Immature natural killer cell (primary cell): ENCODE results near the gene THBS4. TPM values are rescaled to one million over a fixed set of nuclear protein-coding genes. Genes with fewer than 3 reads are reported as not detected.

Experiments
- DNase-seq, 3 donors: peaks; one replicate each; pipeline ENCODE4 v3.0.0; 2022; ENCODE audit warnings: mixed read lengths in 1 of 3
- H3K27ac Mint-ChIP-seq, 6 donors: one replicate each; pipeline ENCODE4 v1.8.0; 2020; ENCODE audit warnings: mixed read lengths in 6 of 6, mild to moderate bottlenecking in 5 of 6, inconsistent platforms in 4 of 6, moderate library complexity in 3 of 6
- H3K27me3 Mint-ChIP-seq, 3 donors: one replicate each; pipeline ENCODE4 v1.8.0; 2020 to 2021; ENCODE audit warnings: low read depth in 3 of 3, mild to moderate bottlenecking in 3 of 3, mixed read lengths in 3 of 3, moderate library complexity in 3 of 3, inconsistent platforms in 1 of 3
- H3K36me3 Mint-ChIP-seq, 3 donors: one replicate each; pipeline ENCODE4 v1.8.0; 2020; ENCODE audit warnings: mixed read lengths in 3 of 3, inconsistent platforms in 2 of 3, mild to moderate bottlenecking in 2 of 3
- H3K4me1 Mint-ChIP-seq, 2 donors: one replicate each; pipeline ENCODE4 v1.8.0; 2020; ENCODE audit warnings: inconsistent platforms in 2 of 2, mild to moderate bottlenecking in 2 of 2, mixed read lengths in 2 of 2, moderate library complexity in 1 of 2
- H3K4me3 Mint-ChIP-seq, 5 donors: one replicate each; pipeline ENCODE4 v1.8.0; 2020; ENCODE audit warnings: mild to moderate bottlenecking in 5 of 5, mixed read lengths in 5 of 5, inconsistent platforms in 3 of 5, moderate library complexity in 3 of 5
- H3K9me3 Mint-ChIP-seq, 6 donors: one replicate each; pipeline ENCODE4 v1.8.0; 2020; ENCODE audit warnings: mild to moderate bottlenecking in 6 of 6, mixed read lengths in 6 of 6, inconsistent platforms in 4 of 6, moderate library complexity in 3 of 6
- polyA plus RNA-seq, 3 donors: library from polyadenylated mRNA; unstranded; fragments of 300-500 nt; fragmentation: Illumina TruSeq; gene quantifications; one replicate each; pipeline ENCODE4 v1.2.3, GENCODE V29; 2021

Gene THBS4
- polyA plus RNA-seq, result not detected

DNA sequence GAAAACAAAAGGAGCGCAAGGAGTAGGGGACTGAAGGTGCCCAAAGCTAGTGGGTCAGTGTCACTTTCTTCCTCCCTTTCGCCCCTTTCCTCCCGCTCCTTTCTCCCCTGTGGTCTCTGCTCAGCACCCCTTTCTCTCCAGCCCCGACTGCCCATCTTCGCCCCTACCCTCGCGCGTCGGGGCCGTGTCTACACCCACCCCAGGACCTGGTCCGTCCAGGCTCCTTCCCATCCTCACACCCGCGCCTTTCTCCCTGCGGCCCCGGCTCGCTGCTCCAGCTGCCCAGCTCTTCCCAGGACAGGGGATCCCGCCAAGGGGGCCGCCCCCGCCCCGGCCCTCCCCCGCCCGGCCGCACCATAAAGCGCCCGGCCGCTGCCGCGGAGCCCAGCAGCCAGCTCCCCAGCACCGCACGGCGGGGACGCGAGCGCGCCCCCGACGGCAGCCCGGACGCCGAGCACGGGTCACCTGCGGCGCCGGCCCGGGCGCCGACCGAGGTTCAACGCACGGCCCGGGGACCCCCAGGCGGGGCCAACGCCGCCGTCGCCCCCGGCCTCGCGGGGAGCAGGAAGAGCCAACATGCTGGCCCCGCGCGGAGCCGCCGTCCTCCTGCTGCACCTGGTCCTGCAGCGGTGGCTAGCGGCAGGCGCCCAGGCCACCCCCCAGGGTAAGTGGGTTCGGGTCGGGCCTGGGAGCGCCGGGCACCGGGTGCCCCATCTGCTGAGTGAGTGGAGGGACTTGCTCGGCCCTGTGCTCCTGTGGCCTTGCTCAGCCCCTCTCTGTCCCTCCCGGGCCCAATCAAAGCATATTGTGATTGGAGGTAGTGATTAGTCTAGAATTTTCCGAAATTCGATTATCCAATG lies at the start of gene THBS4:
Gene THBS4 (plus strand): TSS at position 387 of the 860 bp plus-strand sequence. CDS start 190 bp downstream, at position 577.
- Mint-ChIP-seq H3K4me3 (no peak within 1 kb of the TSS), H3K4me1 (no peaks in the 10 kb centered on the region), H3K27me3 (peaks cover 15 to 25% (median 23%) of the 10 kb centered on the region in 3 donors), H3K27ac (no peak within 1 kb of the TSS), H3K36me3 (no peaks in the 10 kb centered on the region), H3K9me3 (no peaks in the 10 kb centered on the region)
- no peak for DNase-seq

DNA sequence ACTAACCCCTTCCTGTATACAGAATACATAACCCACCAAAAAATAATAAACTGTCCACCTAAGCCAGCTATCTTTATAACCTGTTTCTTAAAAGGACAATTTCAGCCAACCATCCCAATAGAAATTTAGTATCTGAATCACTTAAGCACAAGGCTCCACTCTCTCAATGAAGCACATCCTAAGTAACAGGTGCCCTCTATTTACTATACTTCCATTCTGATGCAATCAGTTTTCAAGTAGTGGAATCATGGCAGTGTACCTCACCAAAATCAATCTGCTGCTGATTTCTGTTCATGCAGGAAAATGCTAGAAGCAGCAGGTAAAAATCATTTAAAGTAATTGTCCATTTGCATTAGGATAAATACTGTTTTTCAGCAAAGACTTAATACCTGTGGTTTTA lies 48.9 kb upstream of the THBS4 start:
- no peaks in the 10 kb centered on the region for H3K9me3 Mint-ChIP-seq
- no peak overlapping the region for H3K27ac Mint-ChIP-seq
- no peak for DNase-seq
- peaks cover 0 to 4% (median 2%) of the 10 kb centered on the region in 3 donors for H3K27me3 Mint-ChIP-seq
- H3K4me3 Mint-ChIP-seq, result no peak overlapping the region
- peaks cover 8 to 14% of the 10 kb centered on the region in 2 donors for H3K4me1 Mint-ChIP-seq
- H3K36me3 Mint-ChIP-seq, result peaks cover 31 to 50% (median 43%) of the 10 kb centered on the region in 3 donors

DNA sequence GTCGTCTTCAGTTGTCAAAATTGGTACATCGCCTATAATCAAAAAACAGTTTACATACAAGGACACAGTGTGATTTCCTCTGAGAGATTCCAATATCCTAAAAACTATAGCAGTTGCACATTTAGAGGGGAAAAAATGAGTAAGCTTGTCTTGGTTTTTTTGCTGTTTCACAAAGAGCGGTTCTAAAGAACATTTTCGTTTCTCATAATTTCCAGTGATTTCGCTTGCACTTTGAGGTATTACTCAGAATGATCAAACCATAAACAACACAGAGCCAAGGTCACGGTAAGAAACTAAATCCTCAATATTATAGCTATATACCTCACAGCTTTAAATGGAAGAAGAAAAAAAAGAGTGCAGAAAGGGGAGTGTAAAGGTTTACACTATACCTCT lies 44.9 kb upstream of the THBS4 start:
- H3K36me3 Mint-ChIP-seq, result peaks cover 12 to 28% (median 23%) of the 10 kb centered on the region in 3 donors
- H3K27me3 Mint-ChIP-seq, result peaks cover 0 to 9% (median 6%) of the 10 kb centered on the region in 3 donors
- peaks cover 18 to 23% of the 10 kb centered on the region in 2 donors for H3K4me1 Mint-ChIP-seq
- peaks cover 0 to 4% (median 0%) of the 10 kb centered on the region in 6 donors for H3K9me3 Mint-ChIP-seq
- DNase-seq, result peak in 1 of 3 donors; percentile 9
- peak overlapping the region; percentile 78 to 89 (median 85) for H3K4me3 Mint-ChIP-seq
- H3K27ac Mint-ChIP-seq, result peak overlapping the region; percentile 62 to 89 (median 76)

DNA sequence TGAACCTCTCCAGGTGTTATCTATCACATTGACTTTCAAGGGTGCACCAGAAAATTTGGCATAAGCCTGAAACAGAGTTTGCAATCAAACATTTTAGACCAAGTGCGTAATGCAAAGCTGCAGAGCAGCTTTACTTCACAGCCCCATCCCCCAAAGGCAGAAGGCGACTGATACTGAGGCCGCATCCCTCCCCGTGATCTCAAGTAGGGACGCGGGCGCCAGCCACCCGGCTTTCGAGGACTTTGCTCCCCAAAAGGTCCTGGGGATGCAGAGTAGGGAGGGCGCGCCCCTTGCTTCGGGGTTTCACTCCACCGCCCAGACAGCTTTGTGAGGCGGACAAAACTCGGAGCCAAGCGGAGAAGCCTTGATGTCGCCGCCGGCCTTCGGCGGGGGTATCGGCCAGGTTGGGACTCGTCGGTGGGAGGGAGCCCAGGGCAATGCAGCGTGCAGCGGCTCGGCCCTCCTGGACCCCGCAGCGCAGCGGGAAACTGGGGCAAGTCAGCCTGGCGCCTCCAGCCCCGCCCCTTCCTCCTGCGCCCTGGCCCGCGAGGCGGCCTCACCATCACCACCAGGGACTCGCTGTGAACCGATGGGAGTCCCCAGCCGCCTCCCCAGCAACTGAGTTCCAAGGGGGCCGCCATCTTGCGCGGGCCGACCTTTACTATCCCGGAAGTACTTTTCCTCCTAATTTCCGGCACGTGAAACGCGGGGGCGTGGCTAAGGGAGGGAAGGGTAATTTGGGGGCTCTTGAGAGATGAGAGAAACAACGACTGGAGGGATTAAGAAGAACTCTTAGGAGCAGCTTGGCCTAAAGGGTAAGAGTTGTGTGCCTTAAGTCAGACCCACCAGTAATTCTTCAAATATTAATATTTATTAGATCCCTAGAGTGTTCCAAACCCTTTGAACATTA lies 44.3 kb upstream of the THBS4 start, which contains the start of gene MTX3:
Gene MTX3 (minus strand): TSS at position 665 of the 910 bp plus-strand sequence. CDS start 24 bp downstream, at position 641.
- H3K27me3 Mint-ChIP-seq, result peaks cover 0 to 13% (median 6%) of the 10 kb centered on the region in 3 donors
- DNase-seq, result peak; percentile 76 to 82 (median 77)
- peak within 1 kb of the TSS; percentile 74 to 90 (median 88) for H3K27ac Mint-ChIP-seq
- H3K36me3 Mint-ChIP-seq, result peaks cover 12 to 27% (median 23%) of the 10 kb centered on the region in 3 donors
- H3K4me1 Mint-ChIP-seq, result peaks cover 18 to 23% of the 10 kb centered on the region in 2 donors
- H3K9me3 Mint-ChIP-seq, result peaks cover 0 to 4% (median under 1%) of the 10 kb centered on the region in 6 donors
- H3K4me3 Mint-ChIP-seq, result peak within 1 kb of the TSS; percentile 78 to 89 (median 85)

DNA sequence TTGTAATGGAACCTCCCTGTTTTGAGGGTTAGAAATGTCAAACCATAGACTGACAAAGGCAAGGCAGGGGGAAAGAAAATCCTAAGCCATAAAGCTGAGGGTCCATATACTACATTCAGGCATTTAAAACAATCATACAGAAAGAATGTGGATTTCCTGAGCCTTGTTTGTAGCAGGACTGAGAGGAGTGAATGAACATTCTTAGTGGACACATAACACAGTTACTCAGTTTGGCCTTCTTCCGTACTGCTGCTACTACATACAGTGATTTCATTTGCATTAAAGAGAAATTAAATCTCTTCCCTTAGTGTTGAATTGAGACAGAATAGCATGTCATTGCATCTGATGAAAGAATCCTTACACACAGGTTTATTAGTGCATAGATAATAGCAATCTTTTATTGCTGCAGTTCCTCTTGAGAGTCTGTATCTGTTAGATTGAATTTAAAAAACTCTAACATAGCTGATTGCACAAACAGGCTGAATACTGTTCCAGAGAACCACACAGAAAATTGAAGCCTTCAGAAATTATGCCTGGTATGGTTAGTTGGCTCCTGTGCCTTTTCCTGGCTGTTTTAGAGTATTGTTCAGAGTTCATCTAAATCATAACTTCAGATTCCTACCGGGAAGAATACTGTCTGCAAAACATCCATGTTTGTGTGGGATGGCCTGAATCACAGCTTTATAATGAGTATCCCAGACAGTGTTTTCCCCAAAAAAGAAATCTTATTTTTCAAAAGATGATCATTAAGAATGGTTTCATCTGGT lies 42.1 kb upstream of the THBS4 start:
- peak overlapping the region in 1 of 5 donors; percentile 1 for H3K4me3 Mint-ChIP-seq
- DNase-seq, result no peak
- peaks cover 4 to 13% (median 6%) of the 10 kb centered on the region in 3 donors for H3K27me3 Mint-ChIP-seq
- H3K27ac Mint-ChIP-seq, result no peak overlapping the region
- H3K4me1 Mint-ChIP-seq, result peaks cover 18 to 23% of the 10 kb centered on the region in 2 donors
- H3K9me3 Mint-ChIP-seq, result peaks cover 0 to 9% (median under 1%) of the 10 kb centered on the region in 6 donors
- H3K36me3 Mint-ChIP-seq, result peaks cover 3 to 12% (median 9%) of the 10 kb centered on the region in 3 donors

DNA sequence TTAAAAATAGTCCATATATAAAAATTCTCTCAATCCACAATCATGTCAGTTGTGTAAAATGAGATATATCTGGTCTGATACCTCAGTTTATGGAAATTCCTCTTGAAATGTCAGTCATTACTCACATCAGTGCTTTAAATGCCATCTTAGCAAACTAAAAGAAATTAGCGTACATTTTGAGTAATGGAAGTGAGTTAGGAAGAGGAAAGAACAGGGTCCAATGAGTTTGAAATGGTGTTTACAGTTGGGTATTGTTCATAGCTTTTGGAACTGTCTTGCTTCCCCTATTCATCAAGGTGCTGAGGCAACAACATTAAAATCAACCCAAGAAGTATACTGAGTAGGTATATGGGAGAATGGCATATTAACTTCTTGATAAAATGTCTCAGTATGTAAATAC lies 35.4 kb upstream of the THBS4 start:
- Mint-ChIP-seq H3K27me3 (peaks cover 2 to 9% (median 8%) of the 10 kb centered on the region in 3 donors), H3K27ac (no peak overlapping the region), H3K4me1 (no peaks in the 10 kb centered on the region), H3K36me3 (peaks cover 5 to 18% (median 6%) of the 10 kb centered on the region in 3 donors), H3K9me3 (peaks cover 0 to 8% (median under 1%) of the 10 kb centered on the region in 6 donors), H3K4me3 (no peak overlapping the region)
- DNase-seq, result no peak

DNA sequence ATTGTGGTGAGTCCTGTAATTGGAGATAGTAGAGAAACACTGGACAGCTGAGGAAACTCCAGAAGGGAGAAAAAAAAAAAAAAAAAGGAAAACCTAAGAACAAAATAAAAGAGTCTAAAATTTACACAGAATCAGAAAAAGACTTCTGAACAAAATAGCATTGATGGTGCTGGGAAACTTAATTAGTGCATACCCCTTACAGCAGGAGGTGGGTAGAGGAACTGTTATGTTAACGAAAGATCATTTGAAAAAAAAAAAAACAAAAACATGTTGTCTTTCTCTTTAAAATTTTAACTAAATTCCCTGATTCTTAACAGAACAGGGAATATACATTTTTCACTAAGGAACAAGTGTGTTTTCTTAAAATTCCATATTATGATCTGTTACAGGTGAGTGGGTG lies 32.5 kb upstream of the THBS4 start:
- Mint-ChIP-seq H3K27me3 (peaks cover 0 to 6% (median 5%) of the 10 kb centered on the region in 3 donors), H3K27ac (no peak overlapping the region), H3K9me3 (no peaks in the 10 kb centered on the region), H3K4me3 (no peak overlapping the region), H3K36me3 (peaks cover 3 to 10% (median 3%) of the 10 kb centered on the region in 3 donors), H3K4me1 (no peaks in the 10 kb centered on the region)
- DNase-seq, result no peak

DNA sequence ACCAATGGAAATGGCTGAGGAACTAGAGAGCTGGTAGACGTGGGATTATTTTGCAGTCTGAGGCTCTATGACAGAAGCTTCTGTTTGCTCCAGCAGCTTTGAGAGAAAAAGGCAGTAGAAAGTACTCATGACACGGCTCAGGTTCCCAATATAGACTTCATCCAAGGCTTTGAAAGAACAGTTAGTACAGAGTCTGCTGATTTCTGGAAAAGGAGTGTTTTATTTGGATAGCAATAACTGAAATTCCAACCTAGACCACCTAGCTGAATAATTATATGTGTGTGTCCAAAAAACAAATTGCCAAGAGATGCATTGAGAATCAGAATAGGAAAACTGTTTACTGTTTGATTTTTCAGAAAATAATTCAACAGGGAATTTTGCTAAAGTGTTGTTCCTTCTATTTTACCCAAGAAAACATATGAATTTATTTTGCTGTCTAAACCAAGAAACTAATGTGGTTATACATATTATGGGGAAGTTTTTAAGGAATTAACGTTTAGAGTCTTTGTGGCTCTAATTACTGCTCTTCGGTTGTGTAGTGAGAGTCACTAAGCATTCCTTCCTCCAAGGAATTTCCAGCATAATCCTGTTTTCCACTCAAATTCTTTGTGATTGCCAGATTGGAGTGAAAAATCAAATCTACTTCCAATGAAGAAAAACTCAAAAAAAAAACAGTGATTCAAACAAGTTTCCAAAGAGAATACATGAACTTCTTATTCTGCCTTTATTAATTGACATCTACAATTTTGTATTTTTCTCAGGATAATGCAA lies 26.0 kb upstream of the THBS4 start:
- H3K27me3 Mint-ChIP-seq, result peaks cover 0 to 5% (median 0%) of the 10 kb centered on the region in 3 donors
- H3K4me1 Mint-ChIP-seq, result no peaks in the 10 kb centered on the region
- no peak for DNase-seq
- H3K4me3 Mint-ChIP-seq, result no peak overlapping the region
- H3K27ac Mint-ChIP-seq, result no peak overlapping the region
- H3K9me3 Mint-ChIP-seq, result peaks cover 0 to 2% (median 0%) of the 10 kb centered on the region in 6 donors
- peaks cover 0 to 3% (median 0%) of the 10 kb centered on the region in 3 donors for H3K36me3 Mint-ChIP-seq

DNA sequence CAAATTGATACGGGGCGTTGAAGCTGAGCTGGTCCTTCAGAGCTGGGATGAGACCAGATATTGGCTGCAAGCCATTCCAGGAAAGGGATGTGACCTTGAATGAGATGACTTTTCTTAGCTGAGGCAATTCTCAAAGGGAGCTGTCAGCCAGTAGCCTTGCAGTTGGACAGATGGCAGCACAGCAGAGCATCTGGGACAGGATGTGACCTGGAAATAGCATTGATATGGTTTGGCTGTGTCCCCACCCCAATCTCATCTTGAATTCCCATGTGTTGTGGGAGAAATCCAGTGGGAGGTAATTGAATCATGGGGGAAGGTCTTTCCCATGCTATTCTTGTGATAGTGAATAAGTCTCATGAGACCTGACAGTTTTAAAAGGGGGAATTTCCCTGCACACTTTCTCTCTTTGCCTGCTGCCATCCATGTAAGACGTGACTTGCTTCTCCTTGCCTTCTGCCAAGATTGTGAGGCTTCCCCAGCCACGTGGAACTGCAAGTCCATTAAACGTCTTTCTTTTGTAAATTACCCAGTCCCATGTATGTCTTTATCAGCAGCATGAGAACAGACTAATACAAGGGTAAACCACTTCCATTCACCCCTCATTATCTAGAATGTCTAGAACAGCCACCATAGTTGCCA lies 24.3 kb upstream of the THBS4 start:
- H3K27ac Mint-ChIP-seq, result no peak overlapping the region
- peaks cover 0 to 2% (median 0%) of the 10 kb centered on the region in 6 donors for H3K9me3 Mint-ChIP-seq
- H3K4me1 Mint-ChIP-seq, result no peaks in the 10 kb centered on the region
- H3K36me3 Mint-ChIP-seq, result peaks cover 0 to 3% (median 0%) of the 10 kb centered on the region in 3 donors
- no peak for DNase-seq
- peaks cover 0 to 5% (median 0%) of the 10 kb centered on the region in 3 donors for H3K27me3 Mint-ChIP-seq
- H3K4me3 Mint-ChIP-seq, result no peak overlapping the region

DNA sequence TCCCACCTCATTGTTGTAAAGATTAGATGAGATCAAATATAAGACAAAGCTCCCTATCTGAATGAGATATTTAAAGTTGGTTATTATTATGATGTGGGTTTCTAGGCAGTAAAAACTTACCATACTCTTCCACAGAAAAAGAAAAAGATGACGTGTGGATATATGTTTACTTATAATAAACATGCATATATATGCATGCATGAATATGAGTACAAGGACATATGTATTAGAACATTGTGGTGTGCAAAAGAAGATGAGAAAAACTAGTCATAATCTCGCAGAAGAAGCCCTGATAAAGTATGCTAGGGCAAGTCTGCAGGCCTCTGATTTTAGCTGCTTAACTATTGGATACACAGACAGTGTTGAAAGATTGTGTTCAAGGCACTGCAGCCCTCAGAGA lies 10.1 kb upstream of the THBS4 start:
- no peaks in the 10 kb centered on the region for H3K4me1 Mint-ChIP-seq
- no peak overlapping the region for H3K4me3 Mint-ChIP-seq
- H3K27me3 Mint-ChIP-seq, result peaks cover 3 to 7% (median 6%) of the 10 kb centered on the region in 3 donors
- no peak overlapping the region for H3K27ac Mint-ChIP-seq
- H3K9me3 Mint-ChIP-seq, result no peaks in the 10 kb centered on the region
- DNase-seq, result no peak
- H3K36me3 Mint-ChIP-seq, result no peaks in the 10 kb centered on the region

DNA sequence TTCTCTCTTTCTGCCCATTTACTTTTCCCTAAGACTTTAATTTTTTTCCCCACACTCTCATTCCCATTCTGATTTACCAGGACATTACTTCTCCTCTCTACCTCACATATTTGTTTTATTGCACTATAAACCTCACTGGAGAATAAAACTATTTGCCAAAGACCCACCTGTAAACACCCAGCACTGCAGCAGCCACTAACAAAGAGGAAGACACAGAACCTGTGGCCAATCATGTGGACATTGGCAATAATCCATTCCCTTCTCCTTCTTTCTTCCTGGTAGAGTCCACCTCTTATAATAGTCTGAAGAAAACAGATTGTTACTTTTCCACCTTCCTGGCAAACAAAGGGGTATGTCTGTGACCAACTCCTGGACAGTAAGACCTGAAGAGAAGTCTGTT lies 8.3 kb upstream of the THBS4 start:
- Mint-ChIP-seq H3K9me3 (no peaks in the 10 kb centered on the region), H3K4me3 (no peak overlapping the region), H3K36me3 (no peaks in the 10 kb centered on the region), H3K4me1 (no peaks in the 10 kb centered on the region), H3K27ac (no peak overlapping the region), H3K27me3 (peaks cover 5 to 9% (median 8%) of the 10 kb centered on the region in 3 donors)
- no peak for DNase-seq

DNA sequence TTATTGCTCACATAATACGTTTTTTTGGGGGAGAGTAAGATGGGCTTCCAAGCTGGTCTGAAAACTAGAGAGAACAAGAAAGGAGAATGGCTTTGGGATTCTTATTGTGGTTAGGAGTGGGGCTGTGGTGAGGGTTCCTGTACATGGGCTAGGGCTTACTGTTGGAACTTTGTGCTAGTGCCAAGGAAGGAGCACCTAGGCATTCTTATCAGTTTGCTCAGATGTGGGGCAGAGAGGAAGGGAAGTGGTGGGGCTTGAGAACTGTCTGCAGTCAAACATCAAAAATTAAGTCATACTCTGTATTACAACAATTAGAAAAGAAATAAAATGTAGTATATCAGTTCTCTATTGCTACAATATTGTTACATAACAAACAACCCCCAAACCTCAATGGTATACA lies 4.0 kb upstream of the THBS4 start:
- no peaks in the 10 kb centered on the region for H3K36me3 Mint-ChIP-seq
- DNase-seq, result no peak
- no peaks in the 10 kb centered on the region for H3K9me3 Mint-ChIP-seq
- no peak overlapping the region for H3K27ac Mint-ChIP-seq
- peaks cover 10 to 23% (median 22%) of the 10 kb centered on the region in 3 donors for H3K27me3 Mint-ChIP-seq
- H3K4me1 Mint-ChIP-seq, result no peaks in the 10 kb centered on the region
- H3K4me3 Mint-ChIP-seq, result no peak overlapping the region
